ENCODE data around the gene CR1L. TPM values are rescaled to one million over a fixed set of nuclear protein-coding genes. Genes with fewer than 3 reads are reported as not detected.

CR1L gene
- total and polyA plus RNA-seq, 9 of the 15 experiments (the other 6 are each of a cell fraction or from before 2014, with no cell fraction given) = 10.1 to 74.8 (median 34.3) TPM

GRCh38 chr1:207747627-207748492 is 102.9 kb downstream of the CR1L start (continued):
- TF ChIP-seq ZBTB40 (IDR thresholded peaks at IDR 0.05) (no peak), ZBTB40 (CRISPR knock-in tag; IDR thresholded peaks at IDR 0.05) (no peak), HNRNPK (IDR thresholded peaks at IDR 0.05; ENCODE audit: low read depth, low read length, poor library complexity, severe bottlenecking) (no peak), ZNF609 (CRISPR knock-in tag; IDR thresholded peaks at IDR 0.05; ENCODE audit: borderline replicate concordance) (no peak), RBM25 (IDR thresholded peaks at IDR 0.05; ENCODE audit: low read depth, low read length, severe bottlenecking) (no peak), ETS2 (tag; IDR thresholded peaks at IDR 0.05; ENCODE audit: borderline replicate concordance, poor library complexity, severe bottlenecking) (no peak), ZNF384 (IDR thresholded peaks at IDR 0.05; ENCODE audit: low read depth, low read length) (no peak), TCF3 (CRISPR knock-in tag; IDR thresholded peaks at IDR 0.05) (no peak), HINFP (tag; conservative IDR thresholded peaks at IDR 0.05; ENCODE audit: low read depth) (no peak), ZNF57 (CRISPR knock-in tag; IDR thresholded peaks at IDR 0.05) (no peak; the same call in 1 of the 2 replicates)

Data from K562 (cell line).